Activated CD4-positive, alpha-beta T cell treated with anti-CD3 and anti-CD28 coated beads for 1 hour (primary cell): ENCODE data around the gene EGF.
"Not testable (repeated sequence)": the region's sequence is repeated elsewhere in the genome, so short reads cannot be mapped to it uniquely, and the experiment has no call there.

ENCODE experiments used
- DNase-seq: peaks from one replicate; pipeline ENCODE4 v3.0.0-alpha.2; 2020

EGF gene

GRCh38 chr4:109912706-109913595 is at the start of gene EGF:
Gene EGF (plus strand): TSS chr4:109912883. CDS start chr4:109913336, 453 bp downstream.
- DNase-seq, result no peak

GRCh38 chr4:109864134-109864533 is 48.5 kb upstream of the EGF start:
- no peak for DNase-seq

- DNase-seq, result no peak
Measured at GRCh38 chr4:109870061-109870460, 42.6 kb upstream of the EGF start.

GRCh38 chr4:109872065-109872464 is 40.6 kb upstream of the EGF start:
- DNase-seq, result no peak

GRCh38 chr4:109872950-109873656 is 39.6 kb upstream of the EGF start:
- DNase-seq, result no peak

- DNase-seq, result no peak
Measured at GRCh38 chr4:109873791-109874514, 38.7 kb upstream of the EGF start.

GRCh38 chr4:109875106-109875505 is 37.6 kb upstream of the EGF start:
- no peak for DNase-seq

- not testable (repeated sequence) for DNase-seq
Measured at GRCh38 chr4:109875553-109875952, 37.1 kb upstream of the EGF start.

- no peak for DNase-seq
Measured at GRCh38 chr4:109876634-109877265, 35.9 kb upstream of the EGF start.

GRCh38 chr4:109877400-109877799 is 35.3 kb upstream of the EGF start:
- no peak for DNase-seq

GRCh38 chr4:109878355-109878754 is 34.3 kb upstream of the EGF start:
- no peak for DNase-seq

GRCh38 chr4:109879081-109879480 is 33.6 kb upstream of the EGF start:
- no peak for DNase-seq

GRCh38 chr4:109879636-109880314 is 32.9 kb upstream of the EGF start:
- no peak for DNase-seq

- DNase-seq, result no peak
Measured at GRCh38 chr4:109886303-109886702, 26.4 kb upstream of the EGF start.

GRCh38 chr4:109887071-109887470 is 25.6 kb upstream of the EGF start:
- no peak for DNase-seq

- no peak for DNase-seq
Measured at GRCh38 chr4:109890076-109890475, 22.6 kb upstream of the EGF start.

GRCh38 chr4:109902559-109903251 is 10.0 kb upstream of the EGF start:
- DNase-seq, result no peak

GRCh38 chr4:109908731-109909130 is 4.0 kb upstream of the EGF start:
- no peak for DNase-seq

GRCh38 chr4:109910256-109910655 is 2.4 kb upstream of the EGF start:
- no peak for DNase-seq

- DNase-seq, result no peak
Measured at GRCh38 chr4:109913596-109914241, 1.0 kb downstream of the EGF start.

GRCh38 chr4:109914322-109914721 is 1.6 kb downstream of the EGF start:
- no peak for DNase-seq
